ENCODE results near the gene PCNX1. TPM values are rescaled to one million over a fixed set of nuclear protein-coding genes. Genes with fewer than 3 reads are reported as not detected.

The PCNX1 gene
- total and polyA plus RNA-seq, 2 experiments from 2014 or later, result 6.9 to 33.5 TPM

- Histone ChIP-seq H3F3A (ENCODE audit: insufficient read depth) (peaks cover 35% of the 10 kb centered on the region), H3K27me3 (replicated peaks; ENCODE audit: insufficient read depth) (no peaks in the 10 kb centered on the region), H3K27ac (no peak overlapping the region), H3K79me2 (ENCODE audit: insufficient read depth) (no peaks in the 10 kb centered on the region), H3K4me1 (ENCODE audit: insufficient read depth) (peaks cover 24% of the 10 kb centered on the region), H3K4me2 (ENCODE audit: unreplicated experiment) (no peak overlapping the region), H3K9me3 (ENCODE audit: low read depth) (no peaks in the 10 kb centered on the region), H3K9me2 (ENCODE audit: insufficient read depth) (no peaks in the 10 kb centered on the region), H3K9ac (no peak overlapping the region), H2AFZ (no peak overlapping the region), H4K20me1 (ENCODE audit: insufficient read depth) (no peaks in the 10 kb centered on the region), H3K36me3 (ENCODE audit: low read depth) (peaks cover 17% of the 10 kb centered on the region; the same call in 1 of the 2 replicates), H3K4me3 (no peak overlapping the region)
- WGBS, 2 experiments (ENCODE audit: low coverage in 1 of 2, low lambda C conversion rate in 2 of 2, missing lambda C conversion rate in 2 of 2), result 93 to 97% methylated on average over 8 of the region's 8 CpGs
- TF ChIP-seq EZH2 (IDR thresholded peaks at IDR 0.05; ENCODE audit: insufficient read depth, poor library complexity, severe bottlenecking) (no peak), EZH2phosphoT487 (IDR thresholded peaks at IDR 0.05; ENCODE audit: insufficient read depth, low read depth) (no peak)
- DNase-seq, result no peak
- in situ Hi-C loops (cut with MboI), result loop anchor here (25.0 kb wide), 1 partner anchor 746 kb away; no protein-coding TSS in a partner anchor
Measured at GRCh38 chr14:71116568-71117122, 209.4 kb downstream of the PCNX1 start.

GRCh38 chr14:71117839-71118743, 210.8 kb downstream of the PCNX1 start:
- peak overlapping the region; percentile 41 for H3K27ac ChIP-seq
- peak; percentile 59 for DNase-seq
- H3K4me3 ChIP-seq, result no peak overlapping the region
- H3F3A ChIP-seq (ENCODE audit: insufficient read depth), result peaks cover 27% of the 10 kb centered on the region
- H3K9me2 ChIP-seq (ENCODE audit: insufficient read depth), result no peaks in the 10 kb centered on the region
- no peak overlapping the region for H2AFZ ChIP-seq
- H3K4me2 ChIP-seq (ENCODE audit: unreplicated experiment), result no peak overlapping the region
- H3K36me3 ChIP-seq (ENCODE audit: low read depth), result 0 out of 2 replicates have a peak, but pooled peaks cover 8% of the 10 kb centered on the region
- no peaks in the 10 kb centered on the region for H4K20me1 ChIP-seq (ENCODE audit: insufficient read depth)
- H3K4me1 ChIP-seq (ENCODE audit: insufficient read depth), result peaks cover 22% of the 10 kb centered on the region
- H3K79me2 ChIP-seq (ENCODE audit: insufficient read depth), result no peaks in the 10 kb centered on the region
- H3K9ac ChIP-seq, result no peak overlapping the region
- WGBS, 2 experiments (ENCODE audit: low coverage in 1 of 2, low lambda C conversion rate in 2 of 2, missing lambda C conversion rate in 2 of 2), result 83% methylated on average over 10 of the region's 10 CpGs
- H3K27me3 ChIP-seq (replicated peaks; ENCODE audit: insufficient read depth), result no peaks in the 10 kb centered on the region
- in situ Hi-C loops (cut with MboI), result loop anchor here (25.0 kb wide), 1 partner anchor 744 kb away; no protein-coding TSS in a partner anchor
- TF ChIP-seq EZH2 (IDR thresholded peaks at IDR 0.05; ENCODE audit: insufficient read depth, poor library complexity, severe bottlenecking), result no peak
- TF ChIP-seq EZH2phosphoT487 (IDR thresholded peaks at IDR 0.05; ENCODE audit: insufficient read depth, low read depth), result no peak
- no peaks in the 10 kb centered on the region for H3K9me3 ChIP-seq (ENCODE audit: low read depth)

- WGBS, 2 experiments (ENCODE audit: low coverage in 1 of 2, low lambda C conversion rate in 2 of 2, missing lambda C conversion rate in 2 of 2), result 81 to 82% methylated on average over 1 of the region's 1 CpG
- no peak overlapping the region for H3K4me2 ChIP-seq (ENCODE audit: unreplicated experiment)
- H3F3A ChIP-seq (ENCODE audit: insufficient read depth), result peaks cover 18% of the 10 kb centered on the region; the same call in 1 of the 2 replicates
- DNase-seq, result peak; percentile 57
- peaks cover 16% of the 10 kb centered on the region; the same call in 1 of the 2 replicates for H3K4me1 ChIP-seq (ENCODE audit: insufficient read depth)
- H3K9me3 ChIP-seq (ENCODE audit: low read depth), result no peaks in the 10 kb centered on the region
- peak overlapping the region; percentile 5; the same call in 1 of the 2 replicates for H3K27ac ChIP-seq
- 0 out of 2 replicates have a peak, but pooled peaks cover 4% of the 10 kb centered on the region for H3K36me3 ChIP-seq (ENCODE audit: low read depth)
- no peak overlapping the region for H3K9ac ChIP-seq
- H3K4me3 ChIP-seq, result no peak overlapping the region
- H2AFZ ChIP-seq, result no peak overlapping the region
- H4K20me1 ChIP-seq (ENCODE audit: insufficient read depth), result no peaks in the 10 kb centered on the region
- H3K27me3 ChIP-seq (replicated peaks; ENCODE audit: insufficient read depth), result no peaks in the 10 kb centered on the region
- in situ Hi-C loops (cut with MboI), result loop anchor here (25.0 kb wide), 1 partner anchor 743 kb away; no protein-coding TSS in a partner anchor
- H3K9me2 ChIP-seq (ENCODE audit: insufficient read depth), result no peaks in the 10 kb centered on the region
- no peaks in the 10 kb centered on the region for H3K79me2 ChIP-seq (ENCODE audit: insufficient read depth)
- TF ChIP-seq EZH2phosphoT487 (IDR thresholded peaks at IDR 0.05; ENCODE audit: insufficient read depth, low read depth), result no peak
- TF ChIP-seq EZH2 (IDR thresholded peaks at IDR 0.05; ENCODE audit: insufficient read depth, poor library complexity, severe bottlenecking), result no peak
Measured at GRCh38 chr14:71119075-71119474, 211.8 kb downstream of the PCNX1 start.

- Histone ChIP-seq H3K27me3 (replicated peaks; ENCODE audit: insufficient read depth) (no peaks in the 10 kb centered on the region), H3K4me1 (ENCODE audit: insufficient read depth) (peaks cover 16% of the 10 kb centered on the region; the same call in 1 of the 2 replicates), H3K79me2 (ENCODE audit: insufficient read depth) (no peaks in the 10 kb centered on the region), H3F3A (ENCODE audit: insufficient read depth) (peaks cover 18% of the 10 kb centered on the region; the same call in 1 of the 2 replicates), H4K20me1 (ENCODE audit: insufficient read depth) (no peaks in the 10 kb centered on the region), H3K9me2 (ENCODE audit: insufficient read depth) (no peaks in the 10 kb centered on the region), H3K9ac (no peak overlapping the region), H3K27ac (no peak overlapping the region), H2AFZ (no peak overlapping the region), H3K36me3 (ENCODE audit: low read depth) (no peaks in the 10 kb centered on the region), H3K4me2 (ENCODE audit: unreplicated experiment) (peak overlapping the region; percentile 10), H3K9me3 (ENCODE audit: low read depth) (no peaks in the 10 kb centered on the region), H3K4me3 (no peak overlapping the region)
- in situ Hi-C loops (cut with MboI), result loop anchor here (25.0 kb wide), 1 partner anchor 742 kb away; no protein-coding TSS in a partner anchor
- no peak for TF ChIP-seq EZH2phosphoT487 (IDR thresholded peaks at IDR 0.05; ENCODE audit: insufficient read depth, low read depth)
- TF ChIP-seq EZH2 (IDR thresholded peaks at IDR 0.05; ENCODE audit: insufficient read depth, poor library complexity, severe bottlenecking), result no peak
- 89 to 92% methylated on average over 1 of the region's 1 CpG for WGBS, 2 experiments (ENCODE audit: low coverage in 1 of 2, low lambda C conversion rate in 2 of 2, missing lambda C conversion rate in 2 of 2)
- peak; percentile 13 for DNase-seq
Measured at GRCh38 chr14:71119832-71120231, 212.6 kb downstream of the PCNX1 start.

All from GM23248 (cell line).